GM21390 (cell line): ENCODE data around the gene ORC2.
"Not testable (repeated sequence)": the region's sequence is repeated elsewhere in the genome, so short reads cannot be mapped to it uniquely, and the experiment has no call there.

Experiments used
- ATAC-seq: cut with Tn5 transposase; IDR thresholded peaks from one replicate; pipeline ENCODE4 v1.9.1; 2021; ENCODE audit not compliant: unreplicated experiment

The ORC2 gene

DNA sequence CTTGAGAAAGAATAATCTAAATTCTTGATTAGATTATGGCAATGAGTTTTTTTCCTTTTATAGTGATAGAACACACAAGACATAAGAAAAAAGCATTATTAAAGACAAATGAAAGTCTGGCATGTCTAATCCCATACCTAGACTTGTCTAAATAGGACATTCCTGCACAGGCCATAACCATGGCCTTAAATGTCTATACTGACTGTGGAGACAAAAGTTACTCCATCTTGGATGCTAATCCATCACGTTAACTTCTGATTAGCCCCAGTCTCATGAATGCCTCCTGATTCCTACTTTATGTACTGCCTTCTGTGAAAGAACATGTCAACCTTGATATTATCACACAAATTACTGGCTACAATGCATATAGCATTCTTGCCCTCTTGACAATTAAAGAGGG is 23.6 kb downstream of the ORC2 start:
- ATAC-seq: no peak

DNA sequence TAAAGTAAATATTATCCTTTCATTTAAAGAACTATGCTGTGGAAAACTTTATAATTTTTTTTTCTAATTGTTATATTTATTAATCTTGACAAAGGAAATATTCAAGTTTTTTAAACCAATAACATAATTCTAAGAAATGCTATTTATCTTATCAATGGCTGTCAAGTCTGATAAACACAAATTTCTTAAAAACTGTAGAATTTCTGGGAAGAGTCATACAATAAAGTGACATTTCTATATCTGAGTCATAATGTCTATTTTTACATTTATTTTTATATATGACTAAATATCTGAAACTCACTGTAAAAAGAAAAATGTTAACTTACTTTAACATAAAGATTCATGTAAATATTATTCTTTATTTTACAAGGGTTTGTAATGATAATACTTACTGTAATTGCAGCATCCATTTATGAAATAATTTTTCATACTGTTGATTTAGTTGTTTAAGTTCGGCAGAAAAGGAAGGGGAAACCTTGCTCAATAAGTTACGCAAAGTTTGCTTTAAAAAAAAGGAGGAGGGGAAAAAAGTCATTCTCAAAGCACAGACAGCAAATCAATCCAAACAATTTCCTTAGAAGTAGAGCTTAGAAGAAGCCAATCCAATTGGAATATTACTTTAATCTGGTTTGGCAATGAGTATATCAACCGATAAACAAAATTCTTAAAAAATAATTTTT is 32.4 kb downstream of the ORC2 start:
- no peak for ATAC-seq

DNA sequence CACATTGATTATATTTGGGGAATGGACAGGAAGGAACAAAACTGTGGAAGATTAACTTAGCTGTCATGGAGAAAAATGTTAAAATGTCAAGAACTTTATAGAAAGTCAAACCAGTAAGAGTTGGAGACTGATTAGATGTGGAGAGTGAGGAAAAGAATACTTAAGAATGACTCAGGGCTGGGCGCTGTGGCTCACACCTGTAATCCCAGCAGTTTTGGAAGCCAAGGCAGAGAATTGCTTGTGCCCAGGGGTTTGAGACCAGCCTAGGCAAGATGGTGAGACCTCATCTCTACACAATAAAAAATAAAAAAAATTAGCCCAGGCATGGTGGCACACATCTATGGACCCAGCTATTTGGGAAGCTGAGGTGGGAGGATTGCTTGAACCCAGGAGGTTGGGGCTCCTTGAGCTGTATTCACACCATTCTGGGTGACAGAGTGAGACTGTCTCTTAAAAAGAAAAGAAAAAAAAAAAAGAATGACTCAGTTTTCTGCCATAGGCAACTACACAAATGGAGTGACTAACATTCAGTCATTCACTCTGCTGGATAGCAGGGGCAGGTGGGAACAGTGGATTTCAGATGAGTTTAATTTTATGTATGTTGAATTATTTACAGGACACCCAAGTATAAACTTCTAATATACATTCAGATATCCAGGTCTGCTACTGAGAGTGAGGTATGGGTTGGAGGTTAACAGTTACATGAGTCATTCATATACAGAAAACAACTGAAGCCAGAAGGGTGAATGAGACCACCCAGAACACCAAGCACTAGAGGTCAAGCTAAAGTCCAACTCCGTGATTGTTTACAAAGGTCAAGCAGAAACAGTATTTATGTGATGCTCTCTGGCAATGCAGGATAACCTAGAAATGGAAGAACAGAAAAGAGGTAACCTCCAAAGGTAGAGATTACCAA is 33.9 kb downstream of the ORC2 start:
- ATAC-seq: no peak

DNA sequence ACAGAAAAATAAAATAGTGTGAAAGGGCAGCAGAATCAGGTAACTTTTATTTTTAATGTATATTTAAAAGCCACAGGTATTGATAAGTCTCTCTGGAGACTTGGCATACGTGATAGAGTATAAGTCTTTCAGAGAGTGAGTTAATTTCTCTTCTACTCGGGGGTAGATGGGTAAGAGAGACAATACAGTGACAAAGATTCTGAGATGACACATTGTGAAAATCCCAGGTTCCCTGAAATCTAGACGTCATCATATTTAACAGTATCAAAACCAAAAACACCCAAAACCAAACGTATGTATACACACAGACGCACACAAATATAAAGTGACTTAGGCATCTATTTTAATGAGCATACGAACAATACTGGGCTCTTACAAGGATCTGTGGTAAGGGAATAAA is 41.0 kb downstream of the ORC2 start:
- ATAC-seq: no peak

DNA sequence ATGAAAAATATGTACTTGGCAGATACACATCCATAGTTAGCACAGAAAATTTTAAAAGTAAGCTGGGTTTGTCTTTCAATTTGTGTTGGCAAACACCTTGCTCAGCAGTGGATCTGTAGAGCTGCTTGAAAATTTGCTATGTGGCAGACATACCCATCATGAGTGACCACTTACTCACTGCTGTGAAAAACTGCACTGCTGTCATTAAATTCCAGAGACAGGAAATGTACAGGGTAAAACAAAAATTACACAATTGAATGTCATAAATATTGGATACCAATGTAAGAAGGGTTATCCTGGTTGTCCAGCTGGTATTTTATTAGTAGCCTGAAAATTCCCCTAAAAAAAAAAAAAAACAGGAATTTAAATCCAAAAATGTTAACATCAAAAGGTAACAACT is 49.8 kb downstream of the ORC2 start:
- ATAC-seq: no peak

DNA sequence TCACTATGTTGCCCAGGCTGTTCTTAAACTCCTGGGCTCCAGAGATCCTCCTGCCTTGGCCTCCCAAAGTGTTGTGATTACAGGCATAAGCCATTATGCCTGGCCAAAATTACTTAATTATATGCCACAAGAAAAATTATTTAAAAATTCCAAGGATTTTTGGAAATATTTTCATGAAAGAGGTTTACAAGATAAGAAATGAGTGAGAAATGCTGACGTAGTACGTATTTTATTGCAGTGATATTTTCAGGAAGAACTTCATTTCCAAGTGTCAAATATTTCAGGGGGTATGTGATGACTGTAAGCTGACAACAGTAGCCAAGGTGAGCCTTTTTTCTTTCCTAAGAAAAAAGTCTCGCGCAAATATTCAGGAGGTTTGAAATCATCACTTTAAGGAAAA is 53.5 kb downstream of the ORC2 start:
- no peak for ATAC-seq

DNA sequence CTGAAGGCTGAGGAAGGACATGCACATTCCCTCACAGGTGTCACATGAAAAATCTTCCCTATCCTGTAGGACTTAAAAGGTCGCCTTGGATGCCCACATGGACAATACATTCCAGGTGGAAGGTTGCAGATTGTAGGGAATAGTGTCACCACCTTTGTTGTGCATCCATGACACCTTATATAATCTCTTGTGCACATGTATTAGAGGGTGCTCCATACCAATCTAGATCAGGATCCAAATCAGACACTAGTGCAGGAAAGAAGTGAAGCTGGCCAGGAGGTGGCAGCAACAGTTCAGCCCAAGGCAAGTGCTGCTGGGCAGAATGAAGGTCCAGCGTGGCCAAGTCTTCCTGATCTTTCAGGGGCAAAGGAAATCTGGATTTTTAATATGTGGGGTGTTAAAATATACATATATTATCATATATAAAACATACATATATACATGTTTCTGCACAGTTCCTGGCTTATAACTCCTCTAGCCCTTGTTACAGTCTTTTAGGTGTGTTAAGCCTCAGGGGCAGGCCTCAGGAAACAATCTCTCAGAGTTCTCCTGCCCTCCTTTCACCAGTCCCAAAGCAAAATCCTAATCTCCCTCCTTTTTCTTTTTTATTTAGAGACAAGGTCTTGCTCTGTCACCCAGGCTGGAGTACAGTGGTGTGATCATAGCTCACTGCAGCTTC is 57.7 kb downstream of the ORC2 start:
- ATAC-seq: peak; percentile 59

DNA sequence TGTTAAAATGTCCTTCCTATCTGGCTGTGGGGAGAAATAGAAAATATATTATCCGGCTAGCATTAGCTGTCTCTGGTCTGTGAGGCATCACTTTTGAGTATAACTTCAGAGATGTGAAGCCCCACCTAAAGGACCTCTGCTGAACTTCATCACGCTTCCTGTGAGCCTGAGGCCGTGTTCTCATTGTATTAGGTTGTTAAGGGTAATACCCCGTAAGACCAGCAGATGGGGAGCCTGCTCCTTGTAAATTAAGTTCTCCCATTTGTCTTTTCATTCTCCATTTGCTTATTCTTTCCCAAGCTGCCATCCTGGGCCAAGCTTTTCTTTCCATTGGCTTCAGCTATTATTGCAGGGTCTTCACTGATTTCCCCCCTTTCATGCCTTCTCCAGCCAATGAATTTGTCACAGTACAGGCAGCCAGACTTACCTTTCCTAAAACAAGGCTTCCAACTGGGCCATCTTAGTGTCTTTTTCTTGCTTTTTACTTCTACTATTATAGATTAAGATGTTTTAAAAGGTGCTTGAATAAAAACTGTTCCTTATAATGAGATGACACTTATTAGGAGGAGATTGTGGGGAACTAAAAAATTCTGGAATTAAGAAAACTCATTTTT is 61.9 kb downstream of the ORC2 start:
- peak; percentile 98 for ATAC-seq

DNA sequence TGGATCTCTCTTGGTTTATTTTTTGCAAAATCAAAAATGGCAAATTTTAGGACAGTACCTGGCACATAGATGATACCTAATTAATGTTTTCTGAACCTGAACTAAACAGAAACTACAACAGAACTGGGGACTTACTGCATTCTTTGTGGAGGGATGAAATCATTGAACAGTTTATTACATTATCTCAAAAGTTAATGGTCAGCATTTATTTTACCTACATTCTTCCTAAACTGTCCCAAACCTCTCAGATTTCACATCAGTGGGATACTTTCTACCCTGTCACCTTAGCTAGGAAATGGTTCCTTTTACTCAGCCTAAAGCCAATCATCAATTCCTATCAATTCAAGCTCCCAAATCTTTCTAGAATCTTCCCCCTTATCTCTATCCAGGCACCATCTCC is 64.0 kb downstream of the ORC2 start:
- ATAC-seq: no peak

DNA sequence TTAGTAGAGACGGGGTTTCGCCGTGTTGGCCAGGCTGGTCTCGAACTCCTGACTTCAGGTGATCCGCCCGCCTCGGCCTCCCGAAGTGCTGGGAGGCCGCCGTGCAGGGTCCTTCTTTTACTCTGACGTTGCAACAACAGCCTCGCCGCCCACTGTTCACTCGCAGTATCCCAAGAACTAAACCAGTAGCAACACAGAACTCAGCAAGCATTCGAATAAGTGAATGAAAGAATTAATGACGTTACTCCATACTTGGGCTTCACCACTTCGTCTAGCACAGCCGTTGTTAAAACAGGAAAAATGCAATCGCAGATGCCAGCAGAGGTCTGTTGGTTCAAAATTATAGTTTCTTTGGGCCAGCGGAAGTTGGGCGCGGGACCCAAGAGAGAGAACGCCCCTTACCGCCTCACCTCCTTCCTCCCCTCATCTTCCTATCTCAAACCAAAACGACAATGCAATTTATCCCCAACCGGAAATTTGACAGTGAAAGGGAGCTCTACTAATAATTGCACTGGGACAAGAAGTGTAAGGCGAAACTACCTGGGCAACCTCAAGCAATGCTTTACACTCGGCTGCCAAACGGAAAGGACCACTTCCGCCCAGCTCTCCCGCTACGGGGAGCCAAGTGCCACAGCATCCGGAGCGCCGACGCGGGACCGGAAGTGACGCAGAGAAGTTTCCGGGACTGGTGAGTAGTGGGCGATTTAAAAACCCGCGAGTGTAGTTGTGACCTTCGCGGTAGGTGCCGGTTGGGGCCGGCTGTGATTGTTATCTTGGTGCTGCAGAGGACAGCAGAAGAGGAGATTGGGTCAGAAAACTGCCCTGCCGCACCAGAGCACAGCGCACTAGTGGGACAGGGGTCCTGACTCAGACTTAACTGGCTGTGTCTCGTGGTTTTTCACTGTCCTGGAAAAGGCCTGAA is 74.5 kb downstream of the ORC2 start, which contains the start of the genes NIF3L1 and PPIL3:
TSS of gene NIF3L1 (plus strand) at position 668 of the 922 bp plus-strand sequence. CDS start 2,573 bp downstream, outside the sequence.
TSS of gene PPIL3 (minus strand) at position 374 of the 922 bp plus-strand sequence. CDS start 1,462 bp downstream, outside the sequence.
- peak; percentile 86 for ATAC-seq

DNA sequence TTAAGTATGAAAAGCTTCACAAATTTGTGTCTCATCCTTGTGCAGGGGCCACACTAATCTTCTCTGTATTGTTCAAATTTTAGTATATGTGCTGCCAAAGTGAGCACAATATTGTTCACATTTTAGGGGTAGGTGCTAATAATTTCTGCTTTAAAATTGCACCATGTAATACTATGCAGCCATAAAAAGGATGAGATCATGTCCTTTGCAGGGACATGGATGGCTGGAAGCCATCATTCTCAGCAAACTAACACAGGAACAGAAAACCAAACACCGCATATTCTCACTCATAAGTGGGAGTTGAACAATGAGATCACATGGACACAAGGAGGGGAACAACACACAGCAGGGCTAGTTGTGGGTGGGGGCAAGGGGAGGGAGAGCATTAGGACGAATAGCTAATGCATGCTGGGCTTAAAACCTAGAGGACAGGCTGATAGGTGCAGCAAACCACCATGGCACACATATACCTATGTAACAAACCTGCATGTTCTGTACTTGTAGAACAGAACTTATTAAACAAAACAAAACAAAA is 81.7 kb downstream of the ORC2 start:
- not testable (repeated sequence) for ATAC-seq

DNA sequence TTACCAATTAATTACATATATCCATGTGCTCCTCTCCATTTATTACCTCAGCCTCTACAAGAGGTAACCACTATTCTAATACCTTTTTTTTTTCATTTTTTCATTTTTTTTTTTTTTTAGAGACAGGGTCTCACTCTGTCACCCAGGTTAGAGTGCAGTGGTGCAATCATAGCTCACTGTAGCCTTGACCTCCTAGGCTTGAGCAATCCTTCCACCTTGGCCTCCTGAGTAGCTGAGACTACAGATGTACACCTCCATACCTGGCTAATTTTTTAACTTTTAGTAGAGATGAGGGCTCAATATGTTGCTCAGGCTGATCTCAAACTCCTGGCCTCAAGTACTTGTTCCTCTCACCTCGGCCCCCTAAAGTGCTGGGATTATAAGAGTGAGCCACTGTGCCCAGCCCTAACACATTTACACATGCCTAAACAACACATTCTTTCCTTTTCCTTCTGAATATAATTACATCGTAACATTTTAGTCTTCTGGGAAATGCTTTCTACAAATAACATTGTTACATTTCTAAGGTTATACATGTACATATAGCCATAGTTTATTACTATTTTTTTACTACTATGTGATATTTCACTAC is 85.1 kb downstream of the ORC2 start:
- no peak for ATAC-seq

DNA sequence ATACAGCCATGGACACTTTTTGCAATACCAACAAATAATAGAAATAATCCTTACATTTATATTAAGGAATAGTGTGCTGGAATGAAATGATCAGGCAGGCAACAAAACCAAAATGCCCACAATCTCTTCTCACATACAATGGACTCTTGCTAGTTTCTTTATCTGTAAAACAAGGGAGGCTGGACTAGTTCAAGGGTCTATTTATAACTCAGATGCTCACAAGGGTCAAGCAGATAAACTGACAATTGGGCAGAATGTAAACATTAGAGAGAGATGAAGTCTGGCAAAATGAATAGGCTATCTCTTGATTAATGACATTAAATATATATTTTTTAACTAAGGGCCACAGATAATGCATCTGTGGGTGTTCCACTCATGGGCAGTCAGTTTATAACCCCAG is 86.0 kb downstream of the ORC2 start:
- ATAC-seq: no peak

DNA sequence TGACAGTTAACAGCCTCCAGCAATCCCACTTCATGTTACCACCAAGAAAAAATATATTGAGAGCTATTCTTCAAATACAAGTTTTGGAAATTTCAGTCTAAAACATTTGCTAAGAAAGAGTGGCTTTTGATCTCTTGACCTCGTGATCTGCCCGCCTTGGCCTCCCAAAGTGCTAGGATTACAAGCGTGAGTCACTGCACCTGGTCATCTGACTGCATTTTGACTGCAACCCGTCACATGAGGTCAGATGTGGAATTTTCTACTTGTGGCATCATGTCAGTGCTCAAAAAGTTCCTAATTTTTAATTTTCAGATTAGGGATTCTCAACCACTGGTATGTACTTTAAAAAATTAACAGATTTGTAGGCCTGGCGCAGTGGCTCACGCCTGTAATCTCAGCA is 89.9 kb downstream of the ORC2 start:
- ATAC-seq: no peak

DNA sequence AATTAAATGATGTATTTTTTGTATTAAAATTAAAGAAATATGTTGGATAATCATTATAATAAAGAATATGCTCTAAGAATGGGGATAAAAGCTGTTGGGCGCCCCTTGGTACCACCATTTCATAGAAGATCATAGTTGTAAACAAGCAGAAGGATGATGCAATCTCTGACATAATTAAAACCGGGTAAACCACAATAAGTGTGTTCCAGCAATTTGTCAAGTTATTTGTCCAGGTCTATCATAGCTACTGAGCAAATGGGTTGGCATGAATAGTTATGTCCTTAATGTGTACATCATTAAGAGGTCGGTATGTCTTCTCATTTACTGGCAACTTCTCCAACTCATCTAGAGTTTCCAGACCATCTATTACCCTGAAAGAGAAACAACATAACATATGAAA is 92.3 kb downstream of the ORC2 start:
- ATAC-seq: no peak

DNA sequence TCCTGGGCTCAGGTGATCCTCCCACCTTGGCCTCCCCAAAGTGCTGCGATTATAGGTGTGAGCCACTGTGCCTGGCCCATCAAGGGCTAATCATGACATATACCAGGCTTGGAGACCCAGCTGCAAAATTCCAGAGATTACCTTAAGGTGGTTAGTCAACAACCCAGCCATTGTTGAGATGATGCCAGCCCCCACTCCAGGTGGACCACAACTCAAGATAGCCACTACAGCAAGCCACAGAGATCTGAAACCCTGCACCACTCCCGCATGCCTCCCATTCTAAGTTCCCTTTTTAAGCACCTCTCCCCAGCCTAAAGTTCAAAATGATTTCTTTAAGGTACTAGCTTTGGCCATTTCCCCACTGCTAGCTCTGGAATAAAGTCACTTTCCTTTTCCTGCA is 94.4 kb downstream of the ORC2 start:
- no peak for ATAC-seq

DNA sequence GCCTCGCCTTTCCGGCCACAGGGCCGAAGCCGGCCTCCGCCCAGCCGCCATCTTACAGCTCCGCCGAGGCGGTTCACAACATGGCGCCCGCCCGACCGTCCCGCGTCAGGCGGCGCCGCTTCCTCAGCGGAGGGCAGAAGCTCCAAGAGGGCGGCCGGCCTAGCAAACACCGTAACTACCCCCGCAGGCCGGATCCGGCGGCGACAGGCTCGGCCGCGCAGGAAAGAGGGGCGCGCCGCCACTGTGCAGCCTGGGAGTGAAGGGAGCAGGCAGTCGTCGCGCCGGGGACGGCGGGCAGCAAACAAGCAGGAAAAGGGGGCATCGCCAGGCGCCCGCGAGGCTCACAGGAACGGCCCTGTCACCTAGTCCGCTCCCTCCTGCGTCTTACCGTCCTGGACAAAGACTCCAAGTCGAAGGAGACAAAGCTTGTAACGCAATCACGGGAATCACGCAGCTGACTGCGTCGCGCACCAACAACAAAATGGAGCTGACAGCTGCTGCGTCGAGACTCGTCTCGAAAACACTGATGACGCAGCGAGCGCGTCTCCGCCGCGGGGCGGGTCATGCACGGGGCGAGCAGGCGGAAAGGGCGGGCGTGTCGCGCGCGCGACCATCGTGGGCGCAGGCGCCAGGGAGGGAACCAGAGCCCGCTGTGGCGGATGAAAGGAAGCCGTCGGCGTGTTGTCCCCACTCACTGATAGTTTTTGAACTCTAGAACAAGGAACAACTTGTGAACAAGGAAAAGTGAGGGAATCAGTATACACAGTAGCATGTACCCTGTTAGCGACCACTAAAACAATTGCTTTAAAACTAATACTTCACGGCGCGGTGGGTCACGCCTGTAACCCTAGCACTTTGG is 99.1 kb downstream of the ORC2 start, which contains the start of gene CLK1:
TSS of gene CLK1 (minus strand) at position 483 of the 859 bp plus-strand sequence. CDS start 2,796 bp downstream, outside the sequence.
- ATAC-seq: peak; percentile 86

DNA sequence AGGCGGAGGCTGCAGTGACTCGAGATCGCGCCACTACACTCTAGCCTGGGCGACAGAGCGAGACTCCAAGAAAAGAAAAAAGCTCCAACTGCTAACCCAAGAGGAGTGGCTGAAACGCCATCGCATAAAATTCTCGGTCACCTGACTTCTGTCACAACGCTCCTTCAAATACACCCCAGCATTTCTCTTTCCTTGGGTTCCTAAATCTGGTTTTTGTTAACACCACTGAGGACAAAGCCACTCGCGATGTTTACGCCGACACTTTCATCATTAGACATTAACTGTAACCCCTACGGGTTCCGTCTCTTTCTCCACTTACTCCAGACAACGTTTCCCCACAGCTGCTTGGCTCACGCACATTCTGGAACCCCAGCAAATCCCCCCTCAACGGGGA is 99.7 kb downstream of the ORC2 start:
- ATAC-seq: peak; percentile 10
